ENCODE measurements around the gene TMOD1.

- no peak for TF ChIP-seq CTCF (IDR thresholded peaks at IDR 0.05)
- no peak for TF ChIP-seq POLR2A (IDR thresholded peaks at IDR 0.05)
Observed at GRCh38 chr9:97502222-97502983, 937 bp downstream of the TMOD1 start.
